GM12865 (cell line): ENCODE data around the gene PTPRU.

Experiments
- DNase-seq: peaks from one replicate; pipeline ENCODE4 v3.0.0; 2010; ENCODE audit warnings: low read depth
- H3K4me3 ChIP-seq: 2 replicates; pipeline ENCODE4 v1.5.1; 2011; ENCODE audit warnings: mild to moderate bottlenecking, low read depth, low read length, control low read depth
- TF ChIP-seq, protein P1 (sequence below): IDR thresholded peaks from 2 replicates; pipeline ENCODE4 v1.5.1; 2011; ENCODE audit warnings: low read length, control low read depth, low read depth, inconsistent platforms; ENCODE audit not compliant: insufficient read depth; ENCODE audit errors: missing control alignments

Gene PTPRU

DNA sequence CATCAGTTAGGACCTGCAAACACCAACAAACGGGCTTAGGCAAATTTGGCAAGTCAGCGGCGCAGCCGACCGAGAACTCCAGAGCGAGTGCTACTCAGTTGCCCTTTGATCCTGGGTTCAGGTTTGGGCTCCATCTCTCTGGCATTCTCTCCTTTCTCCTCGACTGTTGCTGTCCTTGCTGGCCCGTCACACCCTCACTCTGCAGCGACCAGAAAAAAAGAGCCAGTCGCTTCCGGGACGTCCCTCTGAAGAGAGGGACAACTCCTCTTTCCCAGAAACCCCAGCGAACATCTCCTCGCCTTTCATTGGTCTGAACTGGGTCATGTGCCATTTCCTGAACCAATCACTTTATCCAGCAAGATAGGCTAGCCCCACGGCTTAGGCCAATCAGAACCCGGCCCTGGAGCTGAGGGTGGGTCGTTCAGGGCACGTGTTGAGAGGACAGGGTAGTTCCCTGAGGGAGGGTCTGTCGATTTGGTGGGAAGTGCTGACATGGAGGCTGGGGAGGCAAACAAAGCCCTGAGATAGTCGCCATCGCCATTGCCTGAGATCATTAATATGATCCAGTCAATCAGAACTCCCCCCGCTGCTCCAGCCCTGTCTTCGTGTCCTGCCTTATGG lies 113.7 kb downstream of the PTPRU start:
- DNase-seq, result no peak
- TF ChIP-seq, protein P1, sequence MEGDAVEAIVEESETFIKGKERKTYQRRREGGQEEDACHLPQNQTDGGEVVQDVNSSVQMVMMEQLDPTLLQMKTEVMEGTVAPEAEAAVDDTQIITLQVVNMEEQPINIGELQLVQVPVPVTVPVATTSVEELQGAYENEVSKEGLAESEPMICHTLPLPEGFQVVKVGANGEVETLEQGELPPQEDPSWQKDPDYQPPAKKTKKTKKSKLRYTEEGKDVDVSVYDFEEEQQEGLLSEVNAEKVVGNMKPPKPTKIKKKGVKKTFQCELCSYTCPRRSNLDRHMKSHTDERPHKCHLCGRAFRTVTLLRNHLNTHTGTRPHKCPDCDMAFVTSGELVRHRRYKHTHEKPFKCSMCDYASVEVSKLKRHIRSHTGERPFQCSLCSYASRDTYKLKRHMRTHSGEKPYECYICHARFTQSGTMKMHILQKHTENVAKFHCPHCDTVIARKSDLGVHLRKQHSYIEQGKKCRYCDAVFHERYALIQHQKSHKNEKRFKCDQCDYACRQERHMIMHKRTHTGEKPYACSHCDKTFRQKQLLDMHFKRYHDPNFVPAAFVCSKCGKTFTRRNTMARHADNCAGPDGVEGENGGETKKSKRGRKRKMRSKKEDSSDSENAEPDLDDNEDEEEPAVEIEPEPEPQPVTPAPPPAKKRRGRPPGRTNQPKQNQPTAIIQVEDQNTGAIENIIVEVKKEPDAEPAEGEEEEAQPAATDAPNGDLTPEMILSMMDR, result no peak
- no peak overlapping the region for H3K4me3 ChIP-seq

- H3K4me3 ChIP-seq, result no peak overlapping the region
- TF ChIP-seq, protein P1, result no peak
- no peak for DNase-seq
Observed at GRCh38 chr1:29352719-29353420, 116.5 kb downstream of the PTPRU start.

DNA sequence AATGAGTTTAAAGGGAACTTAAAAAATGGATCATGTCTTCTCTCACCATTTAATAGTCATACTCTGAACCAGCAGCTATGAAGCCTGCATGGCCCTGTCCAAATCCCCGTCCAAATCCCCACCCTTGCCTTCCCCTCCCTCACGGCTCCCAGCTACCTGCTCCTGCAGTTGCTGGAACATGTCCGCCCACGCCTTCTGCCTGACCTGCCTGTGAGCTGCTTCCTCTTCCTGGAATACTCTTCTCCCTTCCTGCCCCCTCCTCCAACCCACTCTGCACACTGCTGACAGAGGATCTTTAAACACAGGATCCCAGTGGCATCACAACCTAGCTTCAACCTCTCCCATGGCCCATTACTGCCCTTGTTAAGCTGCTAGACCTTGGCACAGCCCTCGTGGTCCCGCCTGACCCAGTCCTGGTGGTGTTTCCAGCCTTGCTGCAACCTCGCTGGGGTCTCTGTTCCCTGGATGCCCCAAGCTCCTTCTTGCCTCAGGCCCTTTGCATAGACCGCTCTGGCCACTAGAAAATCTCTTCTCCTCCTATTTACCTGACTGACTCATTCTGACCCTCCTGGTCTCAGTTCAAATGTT lies 118.3 kb downstream of the PTPRU start:
- no peak for DNase-seq
- TF ChIP-seq, protein P1, result no peak
- H3K4me3 ChIP-seq, result no peak overlapping the region

DNA sequence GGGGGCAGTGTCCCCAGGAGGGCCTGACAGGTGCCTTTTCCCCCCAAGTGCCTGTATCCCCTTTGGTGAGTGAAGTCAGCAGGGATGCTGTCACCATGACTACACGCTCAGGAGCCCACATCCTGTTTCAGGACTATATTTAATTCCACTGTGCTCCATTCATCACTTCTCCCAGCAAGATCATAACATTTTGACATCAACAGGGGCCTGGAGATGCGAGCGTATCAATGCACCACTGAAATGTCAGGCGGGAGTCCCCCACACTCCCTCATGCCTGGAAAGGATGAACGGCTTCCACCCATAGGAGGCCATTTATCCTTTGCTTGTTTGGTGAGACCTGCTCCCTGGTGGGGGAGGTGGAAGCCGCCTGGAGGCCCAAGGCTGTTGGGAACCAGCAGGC lies 119.1 kb downstream of the PTPRU start:
- no peak for DNase-seq

GRCh38 chr1:29356663-29357062 lies 120.3 kb downstream of the PTPRU start:
- H3K4me3 ChIP-seq, result no peak overlapping the region
- TF ChIP-seq, protein P1, result no peak
- no peak for DNase-seq

More for the DNA sequence above, 119.1 kb downstream of the PTPRU start:
- TF ChIP-seq, protein P1, result no peak
- H3K4me3 ChIP-seq, result no peak overlapping the region

DNA sequence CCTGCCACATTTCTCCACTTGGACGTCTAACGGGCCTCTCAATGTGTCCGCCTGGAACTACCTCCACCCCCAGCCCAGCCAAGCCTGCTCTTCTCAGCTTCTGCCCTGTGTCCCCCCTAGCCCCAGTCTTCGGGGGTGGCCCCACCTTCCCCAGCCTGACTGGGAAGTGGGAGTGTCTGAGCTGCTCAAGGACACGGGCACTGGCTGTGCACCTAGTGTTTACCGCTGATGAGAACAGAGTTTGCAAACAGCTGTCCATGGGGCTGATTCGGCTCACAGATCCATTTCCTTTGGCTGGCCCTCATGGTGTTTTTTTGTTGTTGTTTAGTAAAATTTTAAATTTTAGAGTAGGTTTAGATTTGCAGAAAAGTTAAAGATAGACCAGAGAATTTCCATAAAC lies 121.1 kb downstream of the PTPRU start:
- no peak for DNase-seq
- TF ChIP-seq, protein P1, result no peak
- H3K4me3 ChIP-seq, result no peak overlapping the region
